Mucosa of descending colon (tissue), 3 donors: ENCODE data around the gene RBM17. TPM values are rescaled to one million over a fixed set of nuclear protein-coding genes. Genes with fewer than 3 reads are reported as not detected.
"Not testable (repeated sequence)": the region's sequence is repeated elsewhere in the genome, so short reads cannot be mapped to it uniquely, and the experiment has no call there.

Experiments
- ATAC-seq: fragments of 200-7000 bp; cut with Tn5 transposase; one replicate; pipeline ENCODE4 v1.9.1; 2020; ENCODE audit warnings: mild to moderate bottlenecking, moderate library complexity
- DNase-seq, 3 donors: peaks; one replicate each; pipeline ENCODE4 v3.0.0-alpha.2; 2020
- H3K36me3 ChIP-seq: fragments of 200-600 bp; one replicate; pipeline ENCODE4 v1.8.0; 2021; ENCODE audit warnings: low read depth, mild to moderate bottlenecking
- H3K4me1 ChIP-seq: fragments of 200-600 bp; one replicate; pipeline ENCODE4 v1.8.0; 2021; ENCODE audit warnings: low read depth, mild to moderate bottlenecking
- H3K4me3 ChIP-seq: fragments of 200-600 bp; one replicate; pipeline ENCODE4 v1.8.0; 2021; ENCODE audit warnings: mild to moderate bottlenecking
- H3K9me3 ChIP-seq: fragments of 200-600 bp; one replicate; pipeline ENCODE4 v1.8.0; 2021; ENCODE audit warnings: mild to moderate bottlenecking
- intact Hi-C, 2 donors: fragments of 100-400 bp; cut with DNase I in 1 of 2; cut with micrococcal nuclease in 1 of 2; formaldehyde crosslinking; loops; one replicate each; pipeline versions ENCODE4 v1.11.0 to v1.11.1; 2022; cut with DNase I, micrococcal nuclease
- long read RNA-seq, 2 donors: library from polyadenylated mRNA; unstranded; transcript quantifications; one replicate each; pipeline ENCODE4 v2.0.0, GENCODE V29; 2019 to 2021
- total RNA-seq, 3 donors: library from RNA; stranded (reverse); fragmentation: NEBNext Ultra II Directional in 2 of 3; extraction: Animal tissue kit (Norgen Biotek cat#: 25700) in 2 of 3; gene quantifications; one replicate each; pipeline versions ENCODE4 v1.2.1 to v1.2.4, GENCODE V29; 2021 to 2023
- TF ChIP-seq, protein P1 (sequence below): fragments of 200-600 bp; IDR thresholded peaks from one replicate; pipeline ENCODE4 v1.8.0; 2022; ENCODE audit warnings: antibody characterized with exemption, mild to moderate bottlenecking
- donor health status: DM: no; HTN: no; CAD: no; lungs with moderate emphysema.
- donor health status: DM: no; HTN: no; CAD: no.
- donor health status: DM: no; HTN: yes; CAD: no.

The RBM17 gene, protein sequence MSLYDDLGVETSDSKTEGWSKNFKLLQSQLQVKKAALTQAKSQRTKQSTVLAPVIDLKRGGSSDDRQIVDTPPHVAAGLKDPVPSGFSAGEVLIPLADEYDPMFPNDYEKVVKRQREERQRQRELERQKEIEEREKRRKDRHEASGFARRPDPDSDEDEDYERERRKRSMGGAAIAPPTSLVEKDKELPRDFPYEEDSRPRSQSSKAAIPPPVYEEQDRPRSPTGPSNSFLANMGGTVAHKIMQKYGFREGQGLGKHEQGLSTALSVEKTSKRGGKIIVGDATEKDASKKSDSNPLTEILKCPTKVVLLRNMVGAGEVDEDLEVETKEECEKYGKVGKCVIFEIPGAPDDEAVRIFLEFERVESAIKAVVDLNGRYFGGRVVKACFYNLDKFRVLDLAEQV
- 100 to 1,000 TPM in 1 of 3 donors, 10 to 100 TPM in 2; 87.4 to 100 (median 90.8) TPM for total RNA-seq
- long read RNA-seq, donor 1, transcript RBM17-201 (12 exons, 2,755 nt) = major isoform, 84 of 130 reads
- long read RNA-seq, donor 1, partial matches to known transcripts = 32 of 130 reads
- long read RNA-seq, donor 1, other reads (novel, unspliced or antisense) = 14 of 130 reads
- long read RNA-seq, donor 2, transcript RBM17-201 (12 exons, 2,755 nt) = major isoform, 17 of 64 reads
- long read RNA-seq, donor 2, partial matches to known transcripts = 41 of 64 reads
- long read RNA-seq, donor 2, other reads (novel, unspliced or antisense) = 6 of 64 reads

DNA sequence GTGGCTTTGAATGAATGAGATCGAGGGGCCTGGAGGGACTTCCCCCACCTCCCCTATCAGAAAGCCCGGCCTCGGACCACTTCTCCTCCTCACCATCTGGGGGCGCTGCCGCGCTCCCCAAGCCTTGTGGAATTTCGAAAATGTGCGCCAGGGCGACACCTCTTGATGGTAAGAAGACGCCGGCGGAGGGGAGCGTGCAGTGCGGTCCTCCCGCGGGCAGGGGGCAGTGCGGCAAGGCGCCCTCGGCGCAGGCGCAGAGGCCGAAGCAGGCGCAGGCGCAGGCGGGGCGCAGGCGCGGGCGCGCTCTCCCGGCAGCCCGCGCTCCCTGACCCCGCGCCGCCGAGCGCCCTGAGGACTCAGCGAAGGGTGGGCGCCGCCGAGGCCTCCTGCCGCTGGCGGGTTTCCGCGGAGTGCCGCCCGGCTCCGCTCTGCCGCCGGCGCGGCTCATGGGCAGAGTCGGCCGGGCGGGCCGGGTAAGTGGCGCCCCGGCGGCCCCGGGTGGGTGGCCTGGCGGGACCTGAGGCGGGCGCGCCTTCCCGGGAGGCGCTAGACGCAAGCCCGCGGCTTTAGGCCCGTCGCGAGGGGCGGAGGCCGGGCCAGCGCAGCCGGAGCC is at the start of gene RBM17:
Gene RBM17, plus strand, starts transcription at position 314 of the 613 bp plus-strand sequence. CDS start 8,032 bp downstream, outside the sequence.
- DNase-seq (peak; percentile 97 to 98 (median 97)), ATAC-seq (peak; percentile 97)
- Histone ChIP-seq H3K9me3 (no peaks in the 10 kb centered on the region), H3K4me1 (peaks cover 25% of the 10 kb centered on the region), H3K36me3 (no peaks in the 10 kb centered on the region), H3K4me3 (peak within 1 kb of the TSS; percentile 97)
- TF ChIP-seq, protein P1, sequence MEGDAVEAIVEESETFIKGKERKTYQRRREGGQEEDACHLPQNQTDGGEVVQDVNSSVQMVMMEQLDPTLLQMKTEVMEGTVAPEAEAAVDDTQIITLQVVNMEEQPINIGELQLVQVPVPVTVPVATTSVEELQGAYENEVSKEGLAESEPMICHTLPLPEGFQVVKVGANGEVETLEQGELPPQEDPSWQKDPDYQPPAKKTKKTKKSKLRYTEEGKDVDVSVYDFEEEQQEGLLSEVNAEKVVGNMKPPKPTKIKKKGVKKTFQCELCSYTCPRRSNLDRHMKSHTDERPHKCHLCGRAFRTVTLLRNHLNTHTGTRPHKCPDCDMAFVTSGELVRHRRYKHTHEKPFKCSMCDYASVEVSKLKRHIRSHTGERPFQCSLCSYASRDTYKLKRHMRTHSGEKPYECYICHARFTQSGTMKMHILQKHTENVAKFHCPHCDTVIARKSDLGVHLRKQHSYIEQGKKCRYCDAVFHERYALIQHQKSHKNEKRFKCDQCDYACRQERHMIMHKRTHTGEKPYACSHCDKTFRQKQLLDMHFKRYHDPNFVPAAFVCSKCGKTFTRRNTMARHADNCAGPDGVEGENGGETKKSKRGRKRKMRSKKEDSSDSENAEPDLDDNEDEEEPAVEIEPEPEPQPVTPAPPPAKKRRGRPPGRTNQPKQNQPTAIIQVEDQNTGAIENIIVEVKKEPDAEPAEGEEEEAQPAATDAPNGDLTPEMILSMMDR = peak; percentile 100
- intact Hi-C loops = loop anchor here in 1 of 2 donors (10.0 kb wide), 1 partner anchor 74 kb away; no protein-coding TSS in a partner anchor

DNA sequence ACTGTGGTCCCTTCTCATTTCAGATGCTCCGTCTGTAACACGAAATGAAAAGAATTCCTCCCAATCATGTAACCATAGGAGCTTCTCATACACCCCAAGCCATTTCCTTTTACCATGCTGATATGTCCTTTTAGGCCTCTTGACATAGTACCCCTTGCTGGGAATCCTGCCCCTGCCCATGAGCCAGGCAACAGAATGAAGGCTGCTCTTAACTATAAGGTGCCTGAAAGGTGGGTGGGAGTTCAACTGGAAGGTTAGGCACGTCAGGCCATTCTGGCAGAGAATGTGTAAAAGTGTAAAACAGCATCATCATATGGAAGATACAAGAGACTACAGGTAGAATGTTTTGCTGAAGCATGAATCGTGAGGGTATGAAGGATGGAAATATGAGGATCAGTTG is 49.1 kb upstream of the RBM17 start:
- TF ChIP-seq, protein P1 = no peak
- ATAC-seq (no peak), DNase-seq (no peak)
- no peak overlapping the region for H3K4me3 ChIP-seq
- H3K9me3 ChIP-seq = no peaks in the 10 kb centered on the region
- H3K36me3 ChIP-seq = no peaks in the 10 kb centered on the region
- H3K4me1 ChIP-seq = no peaks in the 10 kb centered on the region
- intact Hi-C loops = no loop called here

DNA sequence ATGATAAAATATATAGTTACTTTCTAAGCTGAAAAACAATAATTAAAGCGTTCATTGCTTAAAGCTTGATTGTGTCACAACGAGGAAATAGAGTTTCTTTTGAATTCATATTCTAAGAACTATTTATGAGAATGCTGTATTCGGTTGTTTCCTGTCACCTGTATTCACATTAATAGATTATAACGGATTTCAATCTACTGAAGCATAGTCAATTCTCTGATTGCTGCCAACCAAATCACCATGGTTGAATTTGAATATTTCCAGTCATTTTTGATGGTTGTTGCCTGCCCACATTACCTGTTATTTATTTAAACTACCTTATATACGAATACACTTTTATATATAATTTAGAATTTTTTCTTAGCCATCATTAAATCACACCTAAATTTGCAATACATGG is 48.6 kb upstream of the RBM17 start:
- Histone ChIP-seq H3K9me3 (no peaks in the 10 kb centered on the region), H3K36me3 (no peaks in the 10 kb centered on the region), H3K4me3 (no peak overlapping the region), H3K4me1 (no peaks in the 10 kb centered on the region)
- TF ChIP-seq, protein P1 = no peak
- no peak for DNase-seq
- ATAC-seq = no peak
- intact Hi-C loops = no loop called here

DNA sequence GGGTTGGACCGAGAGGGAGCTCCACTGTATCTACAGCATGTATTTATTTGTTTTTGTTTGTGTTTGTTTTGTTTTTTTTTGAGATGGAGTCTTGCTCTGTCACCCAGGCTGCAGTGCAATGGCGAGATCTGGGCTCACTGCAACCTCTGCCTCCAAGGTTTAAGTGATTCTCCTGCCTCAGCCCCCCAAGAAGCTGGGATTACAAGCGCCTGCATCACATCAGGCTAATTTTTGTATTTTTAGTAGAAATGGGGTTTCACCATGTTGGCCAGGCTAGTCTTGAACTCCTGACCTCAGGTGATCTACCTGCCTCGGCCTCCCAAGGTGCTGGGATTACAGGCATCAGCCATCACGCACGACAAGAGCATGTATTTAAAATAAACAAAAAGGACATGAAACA is 45.5 kb upstream of the RBM17 start:
- DNase-seq, H3K4me1 ChIP-seq, H3K9me3 ChIP-seq, H3K36me3 ChIP-seq, intact Hi-C loops, ATAC-seq, H3K4me3 ChIP-seq: not testable (repeated sequence)

DNA sequence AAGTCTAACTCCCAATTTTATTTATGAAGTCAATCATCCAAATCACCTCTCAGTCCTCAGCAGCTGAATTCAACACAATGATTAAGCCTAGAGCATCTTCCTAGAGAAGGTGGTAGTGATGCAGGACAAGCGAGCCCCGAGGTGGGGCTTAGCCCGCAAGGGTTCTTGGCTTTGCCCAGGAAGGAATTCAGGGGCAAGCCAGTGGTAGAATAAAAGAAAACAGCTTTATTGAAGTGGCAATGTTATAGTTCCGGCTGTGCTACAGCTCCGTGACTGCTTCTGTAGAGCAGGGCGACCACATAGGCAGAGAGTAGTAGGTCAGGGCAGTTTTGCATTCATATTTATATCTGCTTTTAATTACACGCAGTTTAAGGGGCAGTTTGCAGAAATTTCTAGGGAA is 44.8 kb upstream of the RBM17 start:
- TF ChIP-seq, protein P1 = no peak
- H3K4me3 ChIP-seq = no peak overlapping the region

More for the DNA sequence above, 44.8 kb upstream of the RBM17 start:
- DNase-seq = peak in 1 of 3 donors; percentile 0
- ATAC-seq = no peak
- intact Hi-C loops = no loop called here
- Histone ChIP-seq H3K9me3 (no peaks in the 10 kb centered on the region), H3K4me1 (no peaks in the 10 kb centered on the region), H3K36me3 (no peaks in the 10 kb centered on the region)
